ENCODE measurements around the gene ACOXL. TPM values are rescaled to one million over a fixed set of nuclear protein-coding genes. Genes with fewer than 3 reads are reported as not detected.

The ACOXL gene
- total and polyA plus RNA-seq, 2 donors (not counting 3 experiments of a cell fraction or from before 2014, with no cell fraction given): not detected

DNA sequence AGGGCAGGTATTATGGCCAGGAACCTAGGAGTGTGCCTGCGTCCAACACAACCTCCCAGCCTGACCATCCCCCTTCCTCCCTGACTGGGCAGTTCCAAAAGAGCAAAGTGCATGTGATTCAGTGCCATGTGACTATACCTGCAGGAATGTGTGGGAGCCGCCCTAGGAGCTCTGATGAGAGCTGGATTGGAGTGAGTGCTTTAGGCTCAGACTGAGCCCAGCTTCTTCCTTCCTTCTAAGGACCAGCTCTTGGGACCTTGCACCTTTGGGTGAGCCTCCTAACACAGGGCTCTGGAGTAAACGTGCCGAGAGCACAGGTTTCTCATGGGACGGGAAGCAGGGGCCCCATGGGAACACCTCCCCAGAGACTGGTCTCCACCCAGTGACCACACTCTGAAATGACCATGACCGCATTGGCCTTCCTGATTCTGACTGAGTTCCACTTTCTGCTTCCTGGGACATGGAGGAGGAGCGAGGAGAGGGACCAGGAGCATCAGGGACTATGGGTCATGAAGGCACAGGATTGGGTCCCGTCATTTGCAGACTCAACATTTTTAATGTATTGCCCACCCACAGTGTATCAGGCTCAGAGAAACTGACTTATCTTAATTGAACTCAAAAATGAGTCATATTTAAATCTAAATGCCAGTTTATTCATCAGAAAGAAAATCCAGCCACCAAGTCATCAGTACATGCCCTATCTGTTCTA is 300.5 kb downstream of the ACOXL start:
- Histone ChIP-seq H3K27ac (ENCODE audit: insufficient read depth, low read depth, low read length) (no peak overlapping the region), H3K27me3 (ENCODE audit: control insufficient read depth in 2 of 2, insufficient read depth in 2 of 2, low read length in 2 of 2) (peaks cover 16 to 36% of the 10 kb centered on the region in 2 experiments), H2AFZ (ENCODE audit: low read depth, low read length) (no peak overlapping the region), H3K9me3 (replicated peaks; ENCODE audit: control insufficient read depth, insufficient read depth, low read length) (no peaks in the 10 kb centered on the region), H3K79me2 (ENCODE audit: control insufficient read depth, insufficient read depth, low read length) (no peaks in the 10 kb centered on the region), H3K9ac (replicated peaks; ENCODE audit: extremely low read depth, insufficient read depth, low read length) (no peak overlapping the region), H3K4me2 (ENCODE audit: insufficient read depth, low read length) (no peak overlapping the region), H4K20me1 (replicated peaks; ENCODE audit: control insufficient read depth, extremely low read depth, insufficient read depth, low read length) (no peaks in the 10 kb centered on the region), H3K4me1 (ENCODE audit: control insufficient read depth, extremely low read depth, insufficient read depth, low read length) (no peaks in the 10 kb centered on the region), H3K36me3 (ENCODE audit: control insufficient read depth in 2 of 2, extremely low read depth in 1 of 2, insufficient read depth in 2 of 2, low read length in 2 of 2) (no peaks in the 10 kb centered on the region), H3K4me3 (replicated peaks in 1 of 3; ENCODE audit: insufficient read depth in 1 of 3, low read depth in 1 of 3, low read length in 3 of 3) (no peak overlapping the region), H3K9me1 (replicated peaks; ENCODE audit: control insufficient read depth, extremely low read depth, insufficient read depth, low read length) (no peaks in the 10 kb centered on the region)
- intact Hi-C loops (cut with micrococcal nuclease) (no loop called here), dilution Hi-C loops (cut with MboI; ENCODE audit: extremely low pct_ligation_motif_present, low sequenced_read_pairs) (no loop called here)
- TF ChIP-seq GATA2 (IDR thresholded peaks at IDR 0.05; ENCODE audit: insufficient read depth, insufficient read length, low read depth, low read length): no peak
- TF ChIP-seq, protein P1, sequence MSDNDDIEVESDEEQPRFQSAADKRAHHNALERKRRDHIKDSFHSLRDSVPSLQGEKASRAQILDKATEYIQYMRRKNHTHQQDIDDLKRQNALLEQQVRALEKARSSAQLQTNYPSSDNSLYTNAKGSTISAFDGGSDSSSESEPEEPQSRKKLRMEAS (IDR thresholded peaks at IDR 0.05; ENCODE audit: insufficient read depth, insufficient read length): no peak
- no peak for TF ChIP-seq POLR2A (IDR thresholded peaks at IDR 0.05; ENCODE audit: low read depth, low read length)
- TF ChIP-seq FOS (IDR thresholded peaks at IDR 0.05; ENCODE audit: borderline replicate concordance, insufficient read depth, low read length): no peak
- TF ChIP-seq, protein P2, sequence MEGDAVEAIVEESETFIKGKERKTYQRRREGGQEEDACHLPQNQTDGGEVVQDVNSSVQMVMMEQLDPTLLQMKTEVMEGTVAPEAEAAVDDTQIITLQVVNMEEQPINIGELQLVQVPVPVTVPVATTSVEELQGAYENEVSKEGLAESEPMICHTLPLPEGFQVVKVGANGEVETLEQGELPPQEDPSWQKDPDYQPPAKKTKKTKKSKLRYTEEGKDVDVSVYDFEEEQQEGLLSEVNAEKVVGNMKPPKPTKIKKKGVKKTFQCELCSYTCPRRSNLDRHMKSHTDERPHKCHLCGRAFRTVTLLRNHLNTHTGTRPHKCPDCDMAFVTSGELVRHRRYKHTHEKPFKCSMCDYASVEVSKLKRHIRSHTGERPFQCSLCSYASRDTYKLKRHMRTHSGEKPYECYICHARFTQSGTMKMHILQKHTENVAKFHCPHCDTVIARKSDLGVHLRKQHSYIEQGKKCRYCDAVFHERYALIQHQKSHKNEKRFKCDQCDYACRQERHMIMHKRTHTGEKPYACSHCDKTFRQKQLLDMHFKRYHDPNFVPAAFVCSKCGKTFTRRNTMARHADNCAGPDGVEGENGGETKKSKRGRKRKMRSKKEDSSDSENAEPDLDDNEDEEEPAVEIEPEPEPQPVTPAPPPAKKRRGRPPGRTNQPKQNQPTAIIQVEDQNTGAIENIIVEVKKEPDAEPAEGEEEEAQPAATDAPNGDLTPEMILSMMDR (IDR thresholded peaks at IDR 0.05; ENCODE audit: extremely low read depth in 1 of 2, insufficient read depth in 1 of 2, low read depth in 1 of 2, low read length in 2 of 2): no peak
- no peak for TF ChIP-seq EZH2 (IDR thresholded peaks at IDR 0.05; ENCODE audit: borderline replicate concordance, low read depth, low read length, severe bottlenecking)
- no peak for TF ChIP-seq JUN (IDR thresholded peaks at IDR 0.05; ENCODE audit: borderline replicate concordance, insufficient read depth, insufficient read length, low read depth)
- no peak for TF ChIP-seq MYC (IDR thresholded peaks at IDR 0.05; ENCODE audit: low read depth, low read length)
- no peak for TF ChIP-seq POLR2AphosphoS5 (IDR thresholded peaks at IDR 0.05; ENCODE audit: insufficient read depth, low read depth, low read length)
- DNase-seq (ENCODE audit: low read depth, low spot score): no peak
- no peak for FAIRE-seq
- ChIA-PET CTCF (no interaction called here), POLR2A (no interaction called here)
- BruUV-seq (replicated peaks): no TSS peak
